Neuronal stem cell (in vitro differentiated cells): ENCODE data around the gene RADIL.

ENCODE experiments used
- DNase-seq: peaks from one replicate; pipeline ENCODE4 v3.0.0-alpha.2; 2013; ENCODE audit warnings: low spot score
- H2AFZ ChIP-seq: one replicate; pipeline ENCODE4 v1.6.1; 2013; ENCODE audit warnings: mild to moderate bottlenecking, low read length, inconsistent platforms
- H2AK5ac ChIP-seq: 2 replicates; pipeline ENCODE4 v1.6.1; 2013; ENCODE audit warnings: low read depth, mild to moderate bottlenecking, inconsistent platforms, low read length, moderate library complexity, mixed read lengths
- H2BK120ac ChIP-seq: 2 replicates; pipeline ENCODE4 v1.6.1; 2013; ENCODE audit warnings: low read depth, mild to moderate bottlenecking, inconsistent platforms, low read length, moderate library complexity, mixed read lengths
- H2BK12ac ChIP-seq: one replicate; pipeline ENCODE4 v1.6.1; 2013; ENCODE audit warnings: low read length, inconsistent platforms
- H2BK15ac ChIP-seq: 2 replicates; pipeline ENCODE4 v1.6.1; 2013; ENCODE audit warnings: mild to moderate bottlenecking, low read length, inconsistent platforms, mixed read lengths
- H2BK5ac ChIP-seq: one replicate; pipeline ENCODE4 v1.6.1; 2013; ENCODE audit warnings: inconsistent platforms, mild to moderate bottlenecking, low read length, moderate library complexity
- H3K14ac ChIP-seq: one replicate; pipeline ENCODE4 v1.6.1; 2013; ENCODE audit warnings: low read length, inconsistent platforms
- H3K18ac ChIP-seq: 2 replicates; pipeline ENCODE4 v1.6.1; 2013; ENCODE audit warnings: low read length, inconsistent platforms
- H3K23ac ChIP-seq: 2 replicates; pipeline ENCODE4 v1.6.1; 2013; ENCODE audit warnings: low read depth, mild to moderate bottlenecking, mixed read lengths, low read length, inconsistent platforms; ENCODE audit not compliant: poor library complexity
- H3K27ac ChIP-seq: replicated peaks from 3 replicates; pipeline ENCODE4 v1.5.1; 2013; ENCODE audit warnings: low read length, inconsistent platforms
- H3K27me3 ChIP-seq, 3 experiments: 2 replicates each; pipeline ENCODE4 v1.6.1; 2013; ENCODE audit warnings: low read length in 3 of 3, mild to moderate bottlenecking in 2 of 3, inconsistent platforms in 1 of 3, low read depth in 1 of 3, mixed read lengths in 1 of 3, moderate library complexity in 1 of 3; ENCODE audit not compliant: control insufficient read depth in 3 of 3, insufficient read depth in 3 of 3
- H3K36me3 ChIP-seq, 2 donors: replicated peaks in 1 of 2; 2 replicates each; pipeline ENCODE4 v1.6.1; 2013; ENCODE audit warnings: low read length in 2 of 2; ENCODE audit not compliant: control insufficient read depth in 2 of 2, insufficient read depth in 2 of 2
- H3K4ac ChIP-seq: 2 replicates; pipeline ENCODE4 v1.6.1; 2013; ENCODE audit warnings: inconsistent platforms, mild to moderate bottlenecking, low read length, moderate library complexity
- H3K4me1 ChIP-seq, 2 donors: 1 replicate in 1 of 2; 2 replicates in 1 of 2; pipeline ENCODE4 v1.6.1; 2013; ENCODE audit warnings: low read length in 2 of 2, low read depth in 1 of 2; ENCODE audit not compliant: control insufficient read depth in 2 of 2, insufficient read depth in 1 of 2
- H3K4me2 ChIP-seq: one replicate; pipeline ENCODE4 v1.6.1; 2013; ENCODE audit warnings: mild to moderate bottlenecking, low read length, inconsistent platforms; ENCODE audit not compliant: insufficient read depth, poor library complexity, severe bottlenecking
- H3K4me3 ChIP-seq, 2 donors: 2 replicates each; pipeline ENCODE4 v1.5.1; 2013; ENCODE audit warnings: low read length in 2 of 2, mild to moderate bottlenecking in 2 of 2, inconsistent platforms in 1 of 2, moderate library complexity in 1 of 2
- H3K79me1 ChIP-seq: one replicate; pipeline ENCODE4 v1.6.1; 2013; ENCODE audit warnings: low read depth, mild to moderate bottlenecking, inconsistent platforms, low read length, moderate library complexity
- H3K9ac ChIP-seq: one replicate; pipeline ENCODE4 v1.6.1; 2013; ENCODE audit warnings: mild to moderate bottlenecking, low read depth, low read length, inconsistent platforms; ENCODE audit not compliant: poor library complexity
- H3K9me3 ChIP-seq, 2 donors: replicated peaks in 1 of 2; 2 replicates each; pipeline versions ENCODE3 to v1.6.1; 2013; ENCODE audit warnings: low read length in 2 of 2, mild to moderate bottlenecking in 2 of 2, inconsistent platforms in 1 of 2, low read depth in 1 of 2, mixed read lengths in 1 of 2, moderate library complexity in 1 of 2; ENCODE audit not compliant: control insufficient read depth in 2 of 2, insufficient read depth in 1 of 2
- H4K8ac ChIP-seq: one replicate; pipeline ENCODE4 v1.6.1; 2013; ENCODE audit warnings: low read depth, mild to moderate bottlenecking, inconsistent platforms, low read length, moderate library complexity
- H4K91ac ChIP-seq: one replicate; pipeline ENCODE4 v1.6.1; 2013; ENCODE audit warnings: low read length, low read depth, mild to moderate bottlenecking, inconsistent platforms; ENCODE audit not compliant: poor library complexity
- WGBS, 2 donors: extraction: QIAGEN DNeasy Blood & Tissue Kit; methylation state at CpG; one replicate each; pipeline ENCODE4 v1.1.7; 2013; ENCODE audit warnings: missing lambda C conversion rate in 2 of 2, mixed read lengths in 1 of 2; ENCODE audit not compliant: insufficient read length in 2 of 2, insufficient replicate concordance in 1 of 2; ENCODE audit errors: extremely low coverage in 2 of 2; 5-methylcytosine and 5-hydroxymethylcytosine counted together

Gene RADIL

DNA sequence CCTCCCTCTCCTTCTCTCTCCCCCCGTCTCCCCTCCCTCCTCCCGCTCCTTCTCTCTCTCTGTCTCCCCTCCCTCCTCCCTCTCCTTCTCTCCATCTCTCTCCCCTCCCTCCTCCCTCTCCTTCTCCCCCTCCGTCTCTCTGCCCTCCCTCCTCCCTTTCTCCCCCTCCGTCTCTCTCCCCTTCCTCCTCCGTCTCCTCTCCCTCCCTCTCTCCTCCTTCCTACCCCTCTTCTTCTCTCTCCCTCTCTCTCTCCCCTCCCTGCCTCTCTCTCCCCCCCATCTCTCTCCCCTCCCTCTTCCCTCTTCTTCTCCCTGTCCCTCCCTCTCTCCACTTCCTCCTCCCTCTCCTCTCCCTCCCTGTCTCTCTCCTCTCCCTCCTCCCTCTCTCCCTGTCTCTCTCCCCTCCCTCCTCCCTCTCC, 75.9 kb downstream of the RADIL start:
- H3K79me1 ChIP-seq = no peaks in the 10 kb centered on the region

DNA sequence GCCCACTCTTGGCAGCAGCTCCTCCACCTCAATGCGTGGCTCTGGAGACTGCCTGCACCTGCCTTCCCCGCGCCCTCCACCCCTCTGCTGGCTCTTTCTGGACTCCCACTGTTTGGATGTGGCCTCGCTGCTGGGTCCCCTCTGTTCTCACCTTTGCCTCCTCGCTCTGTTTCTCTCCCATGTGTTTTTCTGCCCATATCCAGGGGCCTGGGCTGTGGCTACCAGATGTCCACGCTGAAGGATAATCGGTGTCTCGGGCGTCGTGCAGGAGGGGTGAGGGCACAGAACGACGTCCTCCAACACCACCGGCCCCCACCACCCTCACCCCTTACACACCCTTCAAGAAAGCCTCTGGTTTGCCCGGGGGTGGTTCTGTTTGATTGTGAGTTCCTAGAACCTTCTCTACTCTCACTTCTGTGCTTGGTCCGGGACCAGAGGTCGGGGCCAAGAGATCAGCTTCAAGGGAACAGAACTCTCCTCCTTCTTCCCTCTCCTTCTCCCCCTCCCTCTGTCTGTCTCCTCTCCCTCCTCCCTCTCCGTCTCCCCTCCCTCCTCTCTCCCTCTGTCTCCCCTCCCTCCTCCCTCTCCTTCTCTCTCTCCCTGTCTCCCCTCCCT, 76.4 kb downstream of the RADIL start:
- no peak overlapping the region for H3K9ac ChIP-seq
- peak overlapping the region; percentile 57 for H3K18ac ChIP-seq
- no peak overlapping the region for H2BK5ac ChIP-seq
- no peak overlapping the region for H3K4me3 ChIP-seq
- no peak overlapping the region for H3K4me2 ChIP-seq
- no peak overlapping the region for H2BK15ac ChIP-seq
- peak overlapping the region; percentile 68 for H3K23ac ChIP-seq
- H3K27ac ChIP-seq = no peak overlapping the region
- peak overlapping the region; percentile 95 for H2BK120ac ChIP-seq
- WGBS, 2 donors = no CpG with 5 or more reads among the region's 17 CpGs
- H3K9me3 ChIP-seq = no peaks in the 10 kb centered on the region
- peak overlapping the region; percentile 13 for H2AK5ac ChIP-seq
- H3K14ac ChIP-seq = no peak overlapping the region
- peaks cover 0 to 5% of the 10 kb centered on the region in 2 donors for H3K4me1 ChIP-seq
- no peak for DNase-seq
- H3K4ac ChIP-seq = no peak overlapping the region
- H3K36me3 ChIP-seq = peaks cover 0 to 4% of the 10 kb centered on the region in 2 donors
- H2BK12ac ChIP-seq = no peak overlapping the region
- no peaks in the 10 kb centered on the region for H3K27me3 ChIP-seq
- H4K91ac ChIP-seq = no peak overlapping the region
- H2AFZ ChIP-seq = no peak overlapping the region
- no peak overlapping the region for H4K8ac ChIP-seq
- H3K79me1 ChIP-seq = no peaks in the 10 kb centered on the region

More for the DNA sequence above, 75.9 kb downstream of the RADIL start:
- H2BK15ac ChIP-seq = no peak overlapping the region
- H3K27ac ChIP-seq = no peak overlapping the region
- no peak for DNase-seq
- peaks cover 0 to 5% of the 10 kb centered on the region in 2 donors for H3K4me1 ChIP-seq
- H2BK120ac ChIP-seq = no peak overlapping the region
- H3K27me3 ChIP-seq = no peaks in the 10 kb centered on the region
- H2BK5ac ChIP-seq = no peak overlapping the region
- H3K14ac ChIP-seq = no peak overlapping the region
- H3K9me3 ChIP-seq = no peaks in the 10 kb centered on the region
- H3K9ac ChIP-seq = no peak overlapping the region
- no peak overlapping the region for H3K23ac ChIP-seq
- no peak overlapping the region for H3K4me3 ChIP-seq
- WGBS, 2 donors = 100% methylated on average over 2 of the region's 5 CpGs; no CpG with 5 or more reads in 1 of the 2 donors
- no peak overlapping the region for H4K91ac ChIP-seq
- no peak overlapping the region for H3K18ac ChIP-seq
- H2BK12ac ChIP-seq = no peak overlapping the region
- peaks cover 0 to 4% of the 10 kb centered on the region in 2 donors for H3K36me3 ChIP-seq
- H3K4ac ChIP-seq = no peak overlapping the region
- no peak overlapping the region for H4K8ac ChIP-seq
- H2AK5ac ChIP-seq = no peak overlapping the region
- H2AFZ ChIP-seq = peak overlapping the region; percentile 29
- H3K4me2 ChIP-seq = no peak overlapping the region

DNA sequence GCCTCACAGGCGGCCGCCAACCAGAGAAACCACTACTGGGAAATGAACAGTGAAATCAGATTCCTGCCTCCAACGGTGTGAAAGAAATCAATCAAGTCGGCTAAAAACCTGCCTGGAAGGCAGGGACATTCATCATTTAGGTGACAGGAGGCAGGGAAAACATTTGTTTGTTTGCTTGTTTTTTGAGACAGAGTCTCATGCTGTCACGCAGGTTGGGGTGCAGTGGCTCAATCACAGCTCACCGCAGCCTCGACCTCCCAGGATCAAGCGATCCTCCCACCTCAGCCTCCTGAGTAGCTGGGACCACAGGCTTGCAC, 77.6 kb downstream of the RADIL start:
- H3K4me2 ChIP-seq = no peak overlapping the region
- H3K4me1 ChIP-seq = peaks cover 0 to 5% of the 10 kb centered on the region in 2 donors
- H3K9ac ChIP-seq = no peak overlapping the region
- H3K4ac ChIP-seq = no peak overlapping the region
- no peak overlapping the region for H2BK5ac ChIP-seq
- no peak overlapping the region for H2AFZ ChIP-seq
- no peak overlapping the region for H4K8ac ChIP-seq
- no peak overlapping the region for H3K14ac ChIP-seq
- no peaks in the 10 kb centered on the region for H3K79me1 ChIP-seq
- H3K27ac ChIP-seq = no peak overlapping the region
- no peak overlapping the region for H2BK12ac ChIP-seq
- H2AK5ac ChIP-seq = no peak overlapping the region
- WGBS, 2 donors = no CpG with 5 or more reads among the region's 8 CpGs
- H2BK120ac ChIP-seq = no peak overlapping the region
- H4K91ac ChIP-seq = no peak overlapping the region
- H3K27me3 ChIP-seq = no peaks in the 10 kb centered on the region
- no peak for DNase-seq
- H3K18ac ChIP-seq = no peak overlapping the region
- no peak overlapping the region for H2BK15ac ChIP-seq
- no peak overlapping the region for H3K23ac ChIP-seq
- H3K4me3 ChIP-seq = no peak overlapping the region
- H3K36me3 ChIP-seq = no peaks in the 10 kb centered on the region
- no peaks in the 10 kb centered on the region for H3K9me3 ChIP-seq

DNA sequence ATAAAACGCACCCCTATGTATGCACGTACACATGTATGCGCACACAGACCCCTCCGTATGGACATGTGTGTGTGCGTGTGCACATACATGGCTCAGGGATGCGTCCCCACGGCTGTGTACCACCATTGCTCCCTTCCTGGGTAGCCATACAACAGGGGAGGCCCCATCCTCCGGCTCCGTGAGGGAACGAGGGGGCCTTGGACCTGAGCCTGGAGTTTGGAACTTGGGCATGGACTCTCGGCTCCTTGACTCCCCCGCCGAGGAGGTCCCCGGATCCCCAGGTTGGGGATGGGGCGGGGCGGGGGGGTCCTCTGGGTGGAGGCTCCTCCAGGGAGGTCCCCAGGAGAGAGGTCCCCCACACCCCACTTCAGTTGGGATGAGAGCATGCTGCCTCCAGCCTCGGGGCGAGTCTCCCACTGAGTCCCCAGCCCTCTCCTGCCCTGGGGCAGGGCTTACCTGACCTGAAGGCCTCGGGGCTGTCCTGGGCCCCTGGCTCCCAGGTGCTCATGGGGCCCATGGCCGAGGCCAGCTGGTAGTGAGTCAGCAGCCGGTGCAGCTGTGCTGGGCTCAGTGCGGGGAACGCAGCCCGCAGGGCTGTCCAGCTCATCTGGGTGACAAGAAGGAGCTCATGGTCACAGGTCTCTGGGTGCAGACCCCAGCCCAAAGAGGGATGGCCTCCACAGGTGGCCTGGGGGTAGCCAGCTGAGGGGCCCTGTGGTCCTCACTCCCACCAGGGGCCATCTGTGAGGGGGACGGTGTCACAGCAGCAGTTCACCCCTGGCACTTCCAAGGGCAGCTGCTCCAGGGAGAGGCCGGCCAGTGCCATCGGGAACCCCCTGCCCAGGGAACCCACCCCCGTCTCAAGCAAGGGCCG, 78.2 kb downstream of the RADIL start:
- Histone ChIP-seq H2BK15ac (no peak overlapping the region), H3K18ac (peak overlapping the region; percentile 85), H3K4me2 (no peak overlapping the region), H3K27ac (no peak overlapping the region), H3K9me3 (no peaks in the 10 kb centered on the region), H2AFZ (no peak overlapping the region), H3K79me1 (no peaks in the 10 kb centered on the region), H3K4ac (no peak overlapping the region), H2BK5ac (no peak overlapping the region), H2BK12ac (peak overlapping the region; percentile 41), H4K91ac (no peak overlapping the region), H3K27me3 (no peaks in the 10 kb centered on the region), H4K8ac (peak overlapping the region; percentile 65), H3K4me1 (peaks cover 0 to 5% of the 10 kb centered on the region in 2 donors), H3K9ac (no peak overlapping the region), H3K36me3 (no peaks in the 10 kb centered on the region), H3K23ac (no peak overlapping the region), H3K14ac (peak overlapping the region; percentile 21), H2BK120ac (no peak overlapping the region), H3K4me3 (no peak overlapping the region), H2AK5ac (no peak overlapping the region)
- WGBS, 2 donors = no CpG with 5 or more reads among the region's 29 CpGs
- no peak for DNase-seq
